ENCODE measurements around the gene SP6. TPM values are rescaled to one million over a fixed set of nuclear protein-coding genes. Genes with fewer than 3 reads are reported as not detected.

The SP6 gene
- total and polyA plus RNA-seq, 2 of the 8 experiments (the other 6 are each of a cell fraction or from before 2014, with no cell fraction given), result 1.2 to 1.5 TPM

DNA sequence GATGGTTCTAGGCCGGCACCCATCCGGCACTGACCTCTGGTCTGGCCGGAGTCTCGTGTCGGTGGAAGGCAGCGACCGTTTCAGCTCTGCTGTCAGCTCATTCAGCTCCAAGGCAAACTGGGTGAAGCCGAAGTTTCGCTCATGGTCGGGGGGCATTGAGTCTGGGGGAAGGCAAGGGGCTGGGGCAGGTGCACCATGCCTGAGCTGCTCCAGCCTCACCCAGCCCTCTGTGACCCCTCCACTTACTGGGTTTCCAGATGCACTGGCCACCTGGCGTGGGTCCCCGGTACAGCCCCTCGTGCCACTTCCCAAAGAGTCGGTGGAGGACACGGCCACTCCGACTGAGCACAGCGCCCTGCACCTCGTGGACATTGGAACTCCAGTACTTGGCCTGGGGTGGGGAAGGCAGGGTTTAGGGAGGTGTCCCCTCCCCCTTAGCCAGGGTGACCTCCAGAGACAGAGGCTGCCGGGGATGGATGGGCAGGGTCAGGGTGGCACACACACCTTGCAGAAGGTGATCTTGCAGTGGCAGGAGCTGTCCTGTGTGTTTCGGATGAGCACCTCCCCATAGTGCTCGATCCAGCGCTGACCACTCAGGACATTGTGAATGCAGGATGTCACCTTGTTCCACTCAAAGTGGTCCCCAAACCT is 42.0 kb downstream of the SP6 start:
- no peak overlapping the region for H3K23ac ChIP-seq (ENCODE audit: insufficient read length)
- WGBS, 2 experiments (ENCODE audit: extremely low coverage in 1 of 2, insufficient coverage in 1 of 2, insufficient read length in 1 of 2, insufficient replicate concordance in 2 of 2, low coverage in 1 of 2, low lambda C conversion rate in 2 of 2, missing lambda C conversion rate in 1 of 2), result 88% methylated on average over 22 of the region's 22 CpGs; no CpG with 5 or more reads in 1 of the 2 experiments
- TF ChIP-seq CEBPB (IDR thresholded peaks at IDR 0.05; ENCODE audit: low read depth, low read length), result no peak
- no peak for TF ChIP-seq TAF7 (optimal IDR thresholded peaks at IDR 0.05; ENCODE audit: borderline replicate concordance, low read depth, low read length)
- TF ChIP-seq, protein P1, sequence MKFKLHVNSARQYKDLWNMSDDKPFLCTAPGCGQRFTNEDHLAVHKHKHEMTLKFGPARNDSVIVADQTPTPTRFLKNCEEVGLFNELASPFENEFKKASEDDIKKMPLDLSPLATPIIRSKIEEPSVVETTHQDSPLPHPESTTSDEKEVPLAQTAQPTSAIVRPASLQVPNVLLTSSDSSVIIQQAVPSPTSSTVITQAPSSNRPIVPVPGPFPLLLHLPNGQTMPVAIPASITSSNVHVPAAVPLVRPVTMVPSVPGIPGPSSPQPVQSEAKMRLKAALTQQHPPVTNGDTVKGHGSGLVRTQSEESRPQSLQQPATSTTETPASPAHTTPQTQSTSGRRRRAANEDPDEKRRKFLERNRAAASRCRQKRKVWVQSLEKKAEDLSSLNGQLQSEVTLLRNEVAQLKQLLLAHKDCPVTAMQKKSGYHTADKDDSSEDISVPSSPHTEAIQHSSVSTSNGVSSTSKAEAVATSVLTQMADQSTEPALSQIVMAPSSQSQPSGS (IDR thresholded peaks at IDR 0.05; ENCODE audit: low read length), result no peak
- TF ChIP-seq POLR2AphosphoS5 (IDR thresholded peaks at IDR 0.05; ENCODE audit: low read depth, low read length), result no peak
- TF ChIP-seq TCF12 (IDR thresholded peaks at IDR 0.05; ENCODE audit: low read depth, low read length), result no peak
- TF ChIP-seq TAF1 (IDR thresholded peaks at IDR 0.05; ENCODE audit: low read depth, low read length), result no peak
- no peak for TF ChIP-seq JUN (IDR thresholded peaks at IDR 0.05; ENCODE audit: low read depth, low read length)
- TF ChIP-seq, protein P2, sequence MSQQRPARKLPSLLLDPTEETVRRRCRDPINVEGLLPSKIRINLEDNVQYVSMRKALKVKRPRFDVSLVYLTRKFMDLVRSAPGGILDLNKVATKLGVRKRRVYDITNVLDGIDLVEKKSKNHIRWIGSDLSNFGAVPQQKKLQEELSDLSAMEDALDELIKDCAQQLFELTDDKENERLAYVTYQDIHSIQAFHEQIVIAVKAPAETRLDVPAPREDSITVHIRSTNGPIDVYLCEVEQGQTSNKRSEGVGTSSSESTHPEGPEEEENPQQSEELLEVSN (IDR thresholded peaks at IDR 0.05), result no peak
- no peak for TF ChIP-seq SUZ12 (IDR thresholded peaks at IDR 0.05; ENCODE audit: low read length)
- TF ChIP-seq HDAC6 (IDR thresholded peaks at IDR 0.05; ENCODE audit: low read depth, low read length), result no peak
- no peak for TF ChIP-seq GABPA (IDR thresholded peaks at IDR 0.05; ENCODE audit: borderline replicate concordance, insufficient read depth, low read length)
- no peak overlapping the region for H4K5ac ChIP-seq (ENCODE audit: insufficient read length, low read depth, low read length)
- no peak overlapping the region for H2AFZ ChIP-seq (ENCODE audit: low read length)
- no peak overlapping the region for H4K8ac ChIP-seq (ENCODE audit: extremely low read depth, insufficient read depth, low read length)
- H2AK5ac ChIP-seq (ENCODE audit: low read depth, low read length), result no peak overlapping the region
- no peaks in the 10 kb centered on the region; the same call in 1 of the 2 replicates for H3K79me1 ChIP-seq (ENCODE audit: low read depth, low read length)
- H2BK15ac ChIP-seq (ENCODE audit: low read length), result no peak overlapping the region
- H3K23me2 ChIP-seq (ENCODE audit: low read depth, low read length), result no peaks in the 10 kb centered on the region
- no peak overlapping the region for H3K9ac ChIP-seq (replicated peaks in 1 of 4; ENCODE audit: extremely low read depth in 1 of 4, low read depth in 3 of 4, low read length in 3 of 4)
- H3K27ac ChIP-seq (ENCODE audit: low read depth, low read length), result no peak overlapping the region
- DNase-seq (ENCODE audit: low read depth in 1 of 2, low spot score in 2 of 2), result no peak
- H2BK5ac ChIP-seq (ENCODE audit: low read depth, low read length), result no peak overlapping the region
- no peak overlapping the region for H3K4ac ChIP-seq (replicated peaks; ENCODE audit: insufficient read length, low read depth, low read length)
- H2BK120ac ChIP-seq (replicated peaks; ENCODE audit: low read depth, low read length), result no peak overlapping the region
- H3K18ac ChIP-seq (ENCODE audit: extremely low read depth, low read length), result no peak overlapping the region
- no peaks in the 10 kb centered on the region for H3K9me3 ChIP-seq (ENCODE audit: insufficient read depth in 2 of 2, low read depth in 1 of 2, low read length in 1 of 2)
- H3K36me3 ChIP-seq (ENCODE audit: control insufficient read depth in 2 of 4, insufficient read depth in 4 of 4, low read length in 3 of 4), result peaks cover 0 to 2% (median 0%) of the 10 kb centered on the region in 4 experiments; a peak in 1 of 8 replicates
- H3K56ac ChIP-seq (replicated peaks; ENCODE audit: insufficient read length, low read depth, low read length), result no peak overlapping the region
- no peak overlapping the region for H3K14ac ChIP-seq (ENCODE audit: insufficient read length)
- CTCF ChIA-PET (ENCODE audit: partially characterized antibody), result interaction anchor here (1.3 kb wide), 1 partner anchor 32 kb away, joined by 3 read pairs; the partner anchor contains the start of gene SCRN2
- FAIRE-seq, result no peak
- no peak overlapping the region for H2BK20ac ChIP-seq (ENCODE audit: low read length)
- H3K4me3 ChIP-seq (ENCODE audit: extremely low read depth in 1 of 4, insufficient read depth in 2 of 4, low read depth in 3 of 4, low read length in 4 of 4), result no peak overlapping the region
- H3K27me3 ChIP-seq (replicated peaks in 1 of 4; ENCODE audit: control insufficient read depth in 3 of 4, extremely low read depth in 1 of 4, insufficient read depth in 3 of 4, low read length in 3 of 4), result no peaks in the 10 kb centered on the region
- H3K4me2 ChIP-seq (ENCODE audit: insufficient read depth in 1 of 2, low read depth in 2 of 2, low read length in 2 of 2), result no peak overlapping the region
- H3K4me1 ChIP-seq (replicated peaks in 1 of 4; ENCODE audit: control insufficient read depth in 3 of 4, insufficient read depth in 4 of 4, low read length in 3 of 4), result no peaks in the 10 kb centered on the region; a peak in 1 of 7 replicates
- no peaks in the 10 kb centered on the region for H3K79me2 ChIP-seq (ENCODE audit: control insufficient read depth in 1 of 2, insufficient read depth in 2 of 2, low read length in 2 of 2)
- H4K20me1 ChIP-seq (replicated peaks in 1 of 2; ENCODE audit: control insufficient read depth in 1 of 2, insufficient read depth in 2 of 2, low read length in 2 of 2), result peaks cover 2 to 4% of the 10 kb centered on the region in 2 experiments
- POLR2A ChIA-PET (ENCODE audit: partially characterized antibody), result interaction anchor here (1.4 kb wide), 1 partner anchor 13 kb away, joined by 4 read pairs; the partner anchor contains the start of gene OSBPL7
- no peak overlapping the region for H4K91ac ChIP-seq (replicated peaks; ENCODE audit: insufficient read length, low read length)
- H2BK12ac ChIP-seq (ENCODE audit: low read depth, low read length), result no peak overlapping the region

All from H1 (cell line).